ENCODE results near the gene SPATA12.

Gene SPATA12

GRCh38 chr3:57060089-57060821 lies at the start of gene SPATA12:
SPATA12 (plus strand) TSS chr3:57060664; CDS start chr3:57073695, 13,031 bp downstream.
- no peak within 1 kb of the TSS for H3K4me3 ChIP-seq (ENCODE audit: low read depth, low read length)
- DNase-seq (ENCODE audit: low read depth): peak; percentile 72
- in situ Hi-C loops (cut with HindIII; ENCODE audit: low sequenced_read_pairs): no loop called here
- TF ChIP-seq CTCF (IDR thresholded peaks at IDR 0.05; ENCODE audit: low read depth, low read length, missing control alignments): no peak

- in situ Hi-C loops (cut with HindIII; ENCODE audit: low sequenced_read_pairs): no loop called here
- no peak overlapping the region for H3K4me3 ChIP-seq (ENCODE audit: low read depth, low read length)
- DNase-seq (ENCODE audit: low read depth): no peak
- no peak for TF ChIP-seq CTCF (IDR thresholded peaks at IDR 0.05; ENCODE audit: low read depth, low read length, missing control alignments)
These were observed 49.4 kb upstream of the SPATA12 start for GRCh38 chr3:57011022-57011421.

GRCh38 chr3:57012847-57013246 lies 47.6 kb upstream of the SPATA12 start:
- in situ Hi-C loops (cut with HindIII; ENCODE audit: low sequenced_read_pairs): no loop called here
- TF ChIP-seq CTCF (IDR thresholded peaks at IDR 0.05; ENCODE audit: low read depth, low read length, missing control alignments): no peak

GRCh38 chr3:57015350-57015729 lies 45.1 kb upstream of the SPATA12 start:
- H3K4me3 ChIP-seq (ENCODE audit: low read depth, low read length): no peak overlapping the region
- no peak for DNase-seq (ENCODE audit: low read depth)
- TF ChIP-seq CTCF (IDR thresholded peaks at IDR 0.05; ENCODE audit: low read depth, low read length, missing control alignments): no peak
- in situ Hi-C loops (cut with HindIII; ENCODE audit: low sequenced_read_pairs): loop anchor here (5.0 kb wide), 1 partner anchor 42 kb away; no protein-coding TSS in a partner anchor

More at GRCh38 chr3:57012847-57013246, 47.6 kb upstream of the SPATA12 start:
- no peak for DNase-seq (ENCODE audit: low read depth)
- H3K4me3 ChIP-seq (ENCODE audit: low read depth, low read length): no peak overlapping the region

- no peak for TF ChIP-seq CTCF (IDR thresholded peaks at IDR 0.05; ENCODE audit: low read depth, low read length, missing control alignments)
- in situ Hi-C loops (cut with HindIII; ENCODE audit: low sequenced_read_pairs): loop anchor here (5.0 kb wide), 1 partner anchor 41 kb away; no protein-coding TSS in a partner anchor
These were observed 44.6 kb upstream of the SPATA12 start for GRCh38 chr3:57015912-57016311.

GRCh38 chr3:57017459-57017845 lies 43.0 kb upstream of the SPATA12 start:
- TF ChIP-seq CTCF (IDR thresholded peaks at IDR 0.05; ENCODE audit: low read depth, low read length, missing control alignments): no peak
- DNase-seq (ENCODE audit: low read depth): no peak
- in situ Hi-C loops (cut with HindIII; ENCODE audit: low sequenced_read_pairs): loop anchor here (5.0 kb wide), 1 partner anchor 40 kb away; no protein-coding TSS in a partner anchor
- H3K4me3 ChIP-seq (ENCODE audit: low read depth, low read length): no peak overlapping the region

More at GRCh38 chr3:57015912-57016311, 44.6 kb upstream of the SPATA12 start:
- no peak for DNase-seq (ENCODE audit: low read depth)
- H3K4me3 ChIP-seq (ENCODE audit: low read depth, low read length): no peak overlapping the region

Data from astrocyte of the cerebellum (primary cell).